HepG2 (cell line): Measurements from ENCODE around the gene MGAT2. TPM values are rescaled to one million over a fixed set of nuclear protein-coding genes. Genes with fewer than 3 reads are reported as not detected.
A peak's percentile ranks its signal among the peaks of the same experiment; 100 is the strongest.

Experiments used
- ETV5 ChIP-seq: IDR thresholded peaks from 2 replicates; pipeline ENCODE4 v1.6.1; 2018; ENCODE audit warnings: missing biosample characterization, missing genetic modification reagents, inconsistent platforms, borderline replicate concordance
- GFI1 ChIP-seq: sonication (generic); formaldehyde crosslinking; IDR thresholded peaks from 2 replicates; pipeline ENCODE4 v1.5.0; 2020; ENCODE audit warnings: missing genetic modification reagents, mild to moderate bottlenecking, borderline replicate concordance
- MEIS1 ChIP-seq: sonication (generic); formaldehyde crosslinking; IDR thresholded peaks from 2 replicates; pipeline ENCODE4 v1.9.0; 2021; ENCODE audit warnings: mild to moderate bottlenecking, missing genetic modification reagents, moderate library complexity, borderline replicate concordance
- MIER3 ChIP-seq: IDR thresholded peaks from 2 replicates; pipeline ENCODE4 v1.6.1; 2016; ENCODE audit warnings: missing compliant biosample characterization, borderline replicate concordance
- RFX3 ChIP-seq: IDR thresholded peaks from 2 replicates; pipeline ENCODE4 v1.6.1; 2016; ENCODE audit warnings: missing biosample characterization, missing genetic modification reagents
- RXRB ChIP-seq: IDR thresholded peaks from 2 replicates; pipeline ENCODE4 v1.6.1; 2016; ENCODE audit warnings: borderline replicate concordance, missing genetic modification reagents, missing compliant biosample characterization
- SAP130 ChIP-seq: IDR thresholded peaks from 2 replicates; pipeline ENCODE4 v1.6.1; 2016; ENCODE audit warnings: low read depth
- SOX13 ChIP-seq, 3 experiments: fragments of 450-650 bp in 1 of 3; sonication (generic) in 1 of 3; formaldehyde crosslinking in 1 of 3; IDR thresholded peaks in 2 of 3; conservative IDR thresholded peaks in 1 of 3; 2 replicates each; pipeline versions ENCODE4 v1.5.0 to v1.6.1; 2016 to 2020; ENCODE audit warnings: antibody characterized with exemption in 1 of 3, mild to moderate bottlenecking in 1 of 3, missing compliant biosample characterization in 1 of 3, missing genetic modification reagents in 1 of 3, moderate library complexity in 1 of 3
- THAP11 ChIP-seq: IDR thresholded peaks from 2 replicates; pipeline ENCODE4 v1.6.1; 2016; ENCODE audit warnings: missing biosample characterization, missing genetic modification reagents
- YEATS4 ChIP-seq: sonication (generic); formaldehyde crosslinking; IDR thresholded peaks from 2 replicates; pipeline ENCODE4 v1.4.0; 2020; ENCODE audit warnings: missing genetic modification reagents, borderline replicate concordance
- ZFAT ChIP-seq: sonication (generic); formaldehyde crosslinking; conservative IDR thresholded peaks from 2 replicates; pipeline ENCODE4 v1.8.1; 2023; ENCODE audit warnings: missing genetic modification reagents, inconsistent platforms
- ZNF451 ChIP-seq: sonication (generic); formaldehyde crosslinking; IDR thresholded peaks from 2 replicates; pipeline ENCODE4 v1.5.0; 2020; ENCODE audit warnings: mild to moderate bottlenecking, missing genetic modification reagents
- ZNF550 ChIP-seq: sonication (generic); formaldehyde crosslinking; IDR thresholded peaks from 2 replicates; pipeline ENCODE4 v1.4.0; 2020; ENCODE audit warnings: mild to moderate bottlenecking, missing genetic modification reagents, borderline replicate concordance
- ZNF567 ChIP-seq: sonication (generic); formaldehyde crosslinking; IDR thresholded peaks from 2 replicates; pipeline ENCODE4 v1.8.1; 2023; ENCODE audit warnings: mild to moderate bottlenecking, missing genetic modification reagents, borderline replicate concordance
- ZNF678 ChIP-seq: sonication (generic); formaldehyde crosslinking; IDR thresholded peaks from 2 replicates; pipeline ENCODE4 v1.4.0; 2020; ENCODE audit warnings: mild to moderate bottlenecking, missing genetic modification reagents
- ZNF850 ChIP-seq: sonication (generic); formaldehyde crosslinking; conservative IDR thresholded peaks from 2 replicates; pipeline ENCODE4 v1.9.0; 2021; ENCODE audit warnings: mild to moderate bottlenecking, missing genetic modification reagents
- polyA plus RNA-seq, 8 experiments: library from polyadenylated mRNA; depleted of rRNA in 3 of 8; stranded (reverse) in 7 of 8; unstranded in 1 of 8; fragments of >200 nt; fragmentation: Illumina TruSeq in 4 of 8; extraction: Trizol in 4 of 8; gene quantifications; 2 replicates each; pipeline versions ENCODE4 v1.2.1 to v1.2.3, GENCODE V29; 2011 to 2016; ENCODE audit warnings: low read depth in 4 of 8, missing spikeins in 1 of 8, mixed read lengths in 1 of 8; ENCODE audit not compliant: insufficient read depth in 1 of 8
- total RNA-seq, 5 experiments: library from RNA; depleted of rRNA; stranded (reverse); fragments of >200 nt; fragmentation: Illumina TruSeq; extraction: Trizol; gene quantifications; 2 replicates each; pipeline ENCODE4 v1.2.3, GENCODE V29; 2016; ENCODE audit warnings: low read depth in 1 of 5
- TF ChIP-seq, protein P1 (sequence below): sonication (generic); formaldehyde crosslinking; IDR thresholded peaks from 2 replicates; pipeline ENCODE4 v1.4.0; 2020; ENCODE audit warnings: missing genetic modification reagents
- TF ChIP-seq, protein P2 (sequence below): sonication (generic); formaldehyde crosslinking; IDR thresholded peaks from 2 replicates; pipeline ENCODE4 v1.9.0; 2021; ENCODE audit warnings: mild to moderate bottlenecking, missing genetic modification reagents
- TF ChIP-seq, protein P3 (sequence below): sonication (generic); formaldehyde crosslinking; IDR thresholded peaks from 2 replicates; pipeline ENCODE4 v1.4.0; 2020; ENCODE audit warnings: mild to moderate bottlenecking, missing genetic modification reagents

Gene MGAT2
- total and polyA plus RNA-seq, 2 of the 13 experiments (the other 11 are each of a cell fraction or from before 2014, with no cell fraction given): 12.9 to 51.9 TPM

DNA sequence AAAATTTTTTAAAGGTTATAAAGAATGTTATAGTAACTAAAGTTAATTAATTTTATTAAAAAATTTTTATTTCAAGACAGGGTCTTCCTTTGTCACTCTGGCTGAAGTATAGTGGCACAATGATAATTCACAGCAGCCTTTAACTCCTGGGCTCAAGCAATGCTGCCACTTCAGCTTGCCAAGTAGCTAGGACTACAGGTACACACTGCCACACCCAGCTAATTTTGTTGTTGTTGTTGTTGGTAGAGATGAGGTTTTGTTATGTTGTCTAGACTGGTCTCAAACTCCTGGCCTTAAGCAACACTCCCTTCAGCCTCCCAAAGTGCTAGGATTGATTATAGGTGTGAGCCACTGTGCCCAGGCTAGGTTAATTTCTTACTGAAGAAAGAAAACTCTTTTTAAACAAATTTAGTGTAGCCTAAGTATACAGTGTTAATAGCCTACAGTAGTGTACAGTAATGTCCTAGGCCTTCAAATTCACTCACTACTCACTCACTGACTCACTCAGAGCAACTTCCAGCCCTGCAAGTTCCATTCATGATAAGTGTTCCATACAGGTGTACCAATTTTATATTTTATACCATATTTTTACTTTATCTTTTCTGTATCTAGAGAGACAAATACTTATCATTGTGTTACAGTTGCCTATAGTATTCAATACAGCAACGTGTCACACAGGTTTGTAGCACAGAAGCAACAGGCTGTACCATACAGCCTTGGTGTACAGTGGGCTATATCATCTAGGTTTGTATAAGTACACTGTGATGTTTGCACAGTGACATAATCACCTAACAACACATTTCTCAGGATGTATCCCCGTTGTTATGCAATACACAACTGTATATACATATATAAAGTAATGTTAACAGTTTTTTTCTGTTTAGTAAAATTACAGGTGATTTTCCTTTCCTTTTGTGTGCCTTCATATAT, 39.2 kb downstream of the MGAT2 start (continued):
- TF ChIP-seq, protein P1, sequence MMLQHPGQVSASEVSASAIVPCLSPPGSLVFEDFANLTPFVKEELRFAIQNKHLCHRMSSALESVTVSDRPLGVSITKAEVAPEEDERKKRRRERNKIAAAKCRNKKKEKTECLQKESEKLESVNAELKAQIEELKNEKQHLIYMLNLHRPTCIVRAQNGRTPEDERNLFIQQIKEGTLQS (CRISPR knock-in tag): peak; percentile 72; the same call in 1 of the 2 replicates
- TF ChIP-seq ZFAT (CRISPR knock-in tag): no peak
- peak; percentile 58; the same call in 1 of the 2 replicates for TF ChIP-seq MIER3 (CRISPR knock-in tag)
- 0 out of 2 replicates have a peak, but pooled peaks have one; percentile 31 for TF ChIP-seq RFX3 (CRISPR knock-in tag)
- peak; percentile 74 for TF ChIP-seq SAP130
- no peak for TF ChIP-seq MEIS1
- TF ChIP-seq ZNF850 (CRISPR knock-in tag): no peak
- TF ChIP-seq, protein P2, sequence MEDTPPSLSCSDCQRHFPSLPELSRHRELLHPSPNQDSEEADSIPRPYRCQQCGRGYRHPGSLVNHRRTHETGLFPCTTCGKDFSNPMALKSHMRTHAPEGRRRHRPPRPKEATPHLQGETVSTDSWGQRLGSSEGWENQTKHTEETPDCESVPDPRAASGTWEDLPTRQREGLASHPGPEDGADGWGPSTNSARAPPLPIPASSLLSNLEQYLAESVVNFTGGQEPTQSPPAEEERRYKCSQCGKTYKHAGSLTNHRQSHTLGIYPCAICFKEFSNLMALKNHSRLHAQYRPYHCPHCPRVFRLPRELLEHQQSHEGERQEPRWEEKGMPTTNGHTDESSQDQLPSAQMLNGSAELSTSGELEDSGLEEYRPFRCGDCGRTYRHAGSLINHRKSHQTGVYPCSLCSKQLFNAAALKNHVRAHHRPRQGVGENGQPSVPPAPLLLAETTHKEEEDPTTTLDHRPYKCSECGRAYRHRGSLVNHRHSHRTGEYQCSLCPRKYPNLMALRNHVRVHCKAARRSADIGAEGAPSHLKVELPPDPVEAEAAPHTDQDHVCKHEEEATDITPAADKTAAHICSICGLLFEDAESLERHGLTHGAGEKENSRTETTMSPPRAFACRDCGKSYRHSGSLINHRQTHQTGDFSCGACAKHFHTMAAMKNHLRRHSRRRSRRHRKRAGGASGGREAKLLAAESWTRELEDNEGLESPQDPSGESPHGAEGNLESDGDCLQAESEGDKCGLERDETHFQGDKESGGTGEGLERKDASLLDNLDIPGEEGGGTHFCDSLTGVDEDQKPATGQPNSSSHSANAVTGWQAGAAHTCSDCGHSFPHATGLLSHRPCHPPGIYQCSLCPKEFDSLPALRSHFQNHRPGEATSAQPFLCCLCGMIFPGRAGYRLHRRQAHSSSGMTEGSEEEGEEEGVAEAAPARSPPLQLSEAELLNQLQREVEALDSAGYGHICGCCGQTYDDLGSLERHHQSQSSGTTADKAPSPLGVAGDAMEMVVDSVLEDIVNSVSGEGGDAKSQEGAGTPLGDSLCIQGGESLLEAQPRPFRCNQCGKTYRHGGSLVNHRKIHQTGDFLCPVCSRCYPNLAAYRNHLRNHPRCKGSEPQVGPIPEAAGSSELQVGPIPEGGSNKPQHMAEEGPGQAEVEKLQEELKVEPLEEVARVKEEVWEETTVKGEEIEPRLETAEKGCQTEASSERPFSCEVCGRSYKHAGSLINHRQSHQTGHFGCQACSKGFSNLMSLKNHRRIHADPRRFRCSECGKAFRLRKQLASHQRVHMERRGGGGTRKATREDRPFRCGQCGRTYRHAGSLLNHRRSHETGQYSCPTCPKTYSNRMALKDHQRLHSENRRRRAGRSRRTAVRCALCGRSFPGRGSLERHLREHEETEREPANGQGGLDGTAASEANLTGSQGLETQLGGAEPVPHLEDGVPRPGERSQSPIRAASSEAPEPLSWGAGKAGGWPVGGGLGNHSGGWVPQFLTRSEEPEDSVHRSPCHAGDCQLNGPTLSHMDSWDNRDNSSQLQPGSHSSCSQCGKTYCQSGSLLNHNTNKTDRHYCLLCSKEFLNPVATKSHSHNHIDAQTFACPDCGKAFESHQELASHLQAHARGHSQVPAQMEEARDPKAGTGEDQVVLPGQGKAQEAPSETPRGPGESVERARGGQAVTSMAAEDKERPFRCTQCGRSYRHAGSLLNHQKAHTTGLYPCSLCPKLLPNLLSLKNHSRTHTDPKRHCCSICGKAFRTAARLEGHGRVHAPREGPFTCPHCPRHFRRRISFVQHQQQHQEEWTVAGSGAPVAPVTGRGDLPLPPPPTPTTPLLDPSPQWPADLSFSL (CRISPR knock-in tag): peak; percentile 83; the same call in 1 of the 2 replicates
- TF ChIP-seq GFI1: no peak
- peak; percentile 67; the same call in 1 of the 2 replicates for TF ChIP-seq RXRB
- no peak for TF ChIP-seq ZNF550
- no peak for TF ChIP-seq ZNF451
- no peak for TF ChIP-seq ZNF678 (CRISPR knock-in tag)
- no peak for TF ChIP-seq SOX13 (IDR thresholded peaks at IDR 0.05)
- TF ChIP-seq SOX13 (CRISPR knock-in tag; conservative IDR thresholded peaks at IDR 0.05 in 1 of 2, IDR thresholded peaks at IDR 0.05 in 1 of 2): peak in 1 of 2 experiments; percentile 72; a peak in 2 of 4 replicates
- TF ChIP-seq, protein P3, sequence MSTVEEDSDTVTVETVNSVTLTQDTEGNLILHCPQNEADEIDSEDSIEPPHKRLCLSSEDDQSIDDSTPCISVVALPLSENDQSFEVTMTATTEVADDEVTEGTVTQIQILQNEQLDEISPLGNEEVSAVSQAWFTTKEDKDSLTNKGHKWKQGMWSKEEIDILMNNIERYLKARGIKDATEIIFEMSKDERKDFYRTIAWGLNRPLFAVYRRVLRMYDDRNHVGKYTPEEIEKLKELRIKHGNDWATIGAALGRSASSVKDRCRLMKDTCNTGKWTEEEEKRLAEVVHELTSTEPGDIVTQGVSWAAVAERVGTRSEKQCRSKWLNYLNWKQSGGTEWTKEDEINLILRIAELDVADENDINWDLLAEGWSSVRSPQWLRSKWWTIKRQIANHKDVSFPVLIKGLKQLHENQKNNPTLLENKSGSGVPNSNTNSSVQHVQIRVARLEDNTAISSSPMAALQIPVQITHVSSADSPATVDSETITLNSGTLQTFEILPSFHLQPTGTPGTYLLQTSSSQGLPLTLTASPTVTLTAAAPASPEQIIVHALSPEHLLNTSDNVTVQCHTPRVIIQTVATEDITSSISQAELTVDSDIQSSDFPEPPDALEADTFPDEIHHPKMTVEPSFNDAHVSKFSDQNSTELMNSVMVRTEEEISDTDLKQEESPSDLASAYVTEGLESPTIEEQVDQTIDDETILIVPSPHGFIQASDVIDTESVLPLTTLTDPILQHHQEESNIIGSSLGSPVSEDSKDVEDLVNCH (CRISPR knock-in tag): no peak
- no peak for TF ChIP-seq ZNF567 (CRISPR knock-in tag)
- peak; percentile 51; the same call in 1 of the 2 replicates for TF ChIP-seq THAP11 (CRISPR knock-in tag)
- TF ChIP-seq ETV5 (CRISPR knock-in tag): peak; percentile 34; the same call in 1 of the 2 replicates
- no peak for TF ChIP-seq YEATS4 (CRISPR knock-in tag)
